GM13976 (cell line): ENCODE measurements around the gene CDK17.
"Not testable (repeated sequence)": the region's sequence is repeated elsewhere in the genome, so short reads cannot be mapped to it uniquely, and the experiment has no call there.

Experiments used
- DNase-seq: peaks from one replicate; pipeline ENCODE4 v3.0.0; 2012; ENCODE audit warnings: low spot score
- in situ Hi-C: fragments of 300-500 bp; cut with MboI; formaldehyde crosslinking; loops from one replicate; pipeline ENCODE4 v1.12.0; 2022; ENCODE audit warnings: low sequenced_read_pairs, mixed read lengths, inconsistent platforms; ENCODE audit not compliant: unreplicated experiment
- TF ChIP-seq, protein P1 (sequence below): IDR thresholded peaks from 2 replicates; pipeline ENCODE4 v1.5.1; 2012; ENCODE audit warnings: borderline replicate concordance, mild to moderate bottlenecking; ENCODE audit not compliant: insufficient read depth; ENCODE audit errors: extremely low read depth, missing control alignments, control extremely low read depth

CDK17 gene

DNA sequence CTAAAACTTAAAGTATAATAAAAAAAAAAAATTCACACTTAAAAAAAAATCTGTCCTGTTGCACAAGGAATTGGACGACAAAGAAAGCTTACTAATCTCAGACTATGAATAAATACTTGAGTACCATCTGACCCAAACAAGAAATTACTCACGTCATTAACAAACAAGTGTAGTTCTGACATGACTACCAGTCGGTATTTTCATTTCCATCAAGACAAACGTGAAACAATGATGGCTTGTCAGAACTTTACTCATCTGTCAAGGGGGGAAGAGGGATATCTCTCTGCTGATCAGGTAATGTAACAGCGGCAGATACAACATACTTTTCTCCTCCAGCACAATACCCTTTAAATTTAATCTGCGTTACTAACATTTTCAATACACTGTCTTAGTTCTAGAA is 78.3 kb downstream of the CDK17 start:
- no peak for DNase-seq
- TF ChIP-seq, protein P1, sequence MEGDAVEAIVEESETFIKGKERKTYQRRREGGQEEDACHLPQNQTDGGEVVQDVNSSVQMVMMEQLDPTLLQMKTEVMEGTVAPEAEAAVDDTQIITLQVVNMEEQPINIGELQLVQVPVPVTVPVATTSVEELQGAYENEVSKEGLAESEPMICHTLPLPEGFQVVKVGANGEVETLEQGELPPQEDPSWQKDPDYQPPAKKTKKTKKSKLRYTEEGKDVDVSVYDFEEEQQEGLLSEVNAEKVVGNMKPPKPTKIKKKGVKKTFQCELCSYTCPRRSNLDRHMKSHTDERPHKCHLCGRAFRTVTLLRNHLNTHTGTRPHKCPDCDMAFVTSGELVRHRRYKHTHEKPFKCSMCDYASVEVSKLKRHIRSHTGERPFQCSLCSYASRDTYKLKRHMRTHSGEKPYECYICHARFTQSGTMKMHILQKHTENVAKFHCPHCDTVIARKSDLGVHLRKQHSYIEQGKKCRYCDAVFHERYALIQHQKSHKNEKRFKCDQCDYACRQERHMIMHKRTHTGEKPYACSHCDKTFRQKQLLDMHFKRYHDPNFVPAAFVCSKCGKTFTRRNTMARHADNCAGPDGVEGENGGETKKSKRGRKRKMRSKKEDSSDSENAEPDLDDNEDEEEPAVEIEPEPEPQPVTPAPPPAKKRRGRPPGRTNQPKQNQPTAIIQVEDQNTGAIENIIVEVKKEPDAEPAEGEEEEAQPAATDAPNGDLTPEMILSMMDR, result no peak
- in situ Hi-C loops, result no loop called here

DNA sequence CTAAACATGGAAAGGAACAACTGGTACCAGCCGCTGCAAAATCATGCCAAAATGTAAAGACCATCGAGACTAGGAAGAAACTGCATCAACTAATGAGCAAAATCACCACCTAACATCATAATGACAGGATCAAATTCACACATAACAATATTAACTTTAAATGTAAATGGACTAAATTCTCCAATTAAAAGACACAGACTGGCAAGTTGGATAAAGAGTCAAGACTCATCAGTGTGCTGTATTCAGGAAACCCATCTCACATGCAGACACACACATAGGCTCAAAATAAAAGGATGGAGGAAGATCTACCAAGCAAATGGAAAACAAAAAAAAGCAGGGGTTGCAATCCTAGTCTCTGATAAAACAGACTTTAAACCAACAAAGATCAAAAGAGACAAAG is 82.4 kb downstream of the CDK17 start:
- DNase-seq, in situ Hi-C loops: not testable (repeated sequence)

DNA sequence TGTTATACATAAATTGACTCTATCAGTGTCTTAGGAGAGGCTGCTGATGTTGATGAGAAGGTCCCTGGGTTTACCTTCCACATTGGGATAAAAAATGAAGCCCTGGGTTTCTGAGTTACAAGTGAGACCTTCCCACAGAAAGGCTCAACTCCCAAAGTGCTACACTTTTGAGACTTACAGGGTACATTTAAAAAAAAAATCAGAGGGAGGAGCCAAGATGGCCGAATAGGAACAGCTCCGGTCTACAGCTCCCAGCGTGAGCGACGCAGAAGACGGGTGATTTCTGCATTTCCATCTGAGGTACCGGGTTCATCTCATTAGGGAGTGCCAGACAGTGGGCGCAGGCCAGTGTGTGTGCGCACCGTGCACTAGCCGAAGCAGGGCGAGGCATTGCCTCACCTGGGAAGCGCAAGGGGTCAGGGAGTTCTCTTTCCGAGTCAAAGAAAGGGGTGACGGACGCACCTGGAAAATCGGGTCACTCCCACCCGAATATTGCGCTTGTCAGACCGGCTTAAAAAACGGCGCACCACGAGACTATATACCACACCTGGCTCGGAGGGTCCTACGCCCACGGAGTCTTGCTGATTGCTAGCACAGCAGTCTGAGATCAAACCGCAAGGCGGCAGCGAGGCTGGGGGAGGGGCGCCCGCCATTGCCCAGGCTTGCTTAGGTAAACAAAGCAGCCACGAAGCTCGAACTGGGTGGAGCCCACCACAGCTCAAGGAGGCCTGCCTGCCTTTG is 84.3 kb downstream of the CDK17 start:
- DNase-seq, in situ Hi-C loops: not testable (repeated sequence)

DNA sequence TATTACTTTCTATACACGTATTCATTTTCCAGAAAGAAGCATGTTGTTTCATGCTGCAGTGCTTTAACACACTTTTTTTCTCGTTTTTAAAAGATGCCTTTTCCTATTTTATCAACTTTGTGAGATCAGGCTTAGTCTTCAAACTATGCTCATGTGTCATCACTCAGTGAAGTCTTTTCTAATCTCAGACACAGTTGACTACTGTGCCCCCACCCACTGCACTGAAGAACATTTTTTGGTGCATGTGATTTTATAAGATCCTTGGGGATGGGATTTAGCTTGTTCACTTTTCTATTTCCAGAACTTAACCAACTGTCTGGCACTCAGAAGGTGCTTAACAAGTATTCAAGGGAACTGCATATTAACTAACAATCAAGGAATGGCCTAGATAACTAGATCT is 85.5 kb downstream of the CDK17 start:
- no peak for DNase-seq

DNA sequence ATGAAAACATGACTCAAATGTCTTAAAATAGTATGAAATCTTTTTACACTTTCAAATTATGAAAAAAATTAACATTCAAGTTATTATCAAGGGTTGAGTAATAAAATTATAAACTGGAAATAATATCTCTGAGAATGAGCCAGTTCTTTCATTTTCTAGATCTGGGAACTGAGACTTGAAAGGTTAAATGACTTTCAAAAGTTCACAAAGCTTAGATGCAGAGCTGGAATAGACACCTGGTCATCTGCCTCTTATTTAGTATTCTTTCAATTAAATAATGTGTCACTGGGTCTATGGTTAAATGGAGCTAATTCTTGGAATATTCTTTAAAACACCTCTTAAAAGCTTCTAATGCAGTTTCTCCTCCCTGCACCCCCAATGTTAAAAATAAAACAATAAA is 86.6 kb downstream of the CDK17 start:
- TF ChIP-seq, protein P1, result no peak
- in situ Hi-C loops, result no loop called here

More for the DNA sequence above, 85.5 kb downstream of the CDK17 start:
- in situ Hi-C loops, result no loop called here
- TF ChIP-seq, protein P1, result no peak

GRCh38 chr12:96311191-96311590 is 89.0 kb downstream of the CDK17 start:
- in situ Hi-C loops, result no loop called here
- TF ChIP-seq, protein P1, result no peak

More for the DNA sequence above, 86.6 kb downstream of the CDK17 start:
- no peak for DNase-seq

DNA sequence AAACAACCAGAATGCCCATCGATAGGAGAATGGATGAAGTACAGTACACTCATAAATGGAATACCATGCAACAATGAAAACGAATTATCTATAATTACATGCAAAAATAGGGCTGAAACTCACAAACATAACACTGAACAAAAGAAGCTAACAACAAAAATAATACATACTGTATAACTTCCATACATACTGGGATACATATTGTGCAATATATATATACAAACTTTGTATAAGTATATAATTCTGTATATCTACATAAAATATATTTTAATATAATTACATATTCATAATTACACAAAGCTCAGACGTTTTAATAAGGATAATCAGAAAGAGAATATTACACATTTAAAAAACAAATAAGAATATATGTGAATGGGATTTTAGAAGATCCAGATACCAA is 90.2 kb downstream of the CDK17 start:
- in situ Hi-C loops, result no loop called here
- TF ChIP-seq, protein P1, result no peak
- no peak for DNase-seq

More at GRCh38 chr12:96311191-96311590, 89.0 kb downstream of the CDK17 start:
- no peak for DNase-seq

GRCh38 chr12:96308881-96309280 is 91.4 kb downstream of the CDK17 start:
- in situ Hi-C loops, result no loop called here
- TF ChIP-seq, protein P1, result no peak
- DNase-seq, result no peak
